Endometrial microvascular endothelial cells (primary cell): Measurements from ENCODE around the gene DNAJA4. TPM values are rescaled to one million over a fixed set of nuclear protein-coding genes. Genes with fewer than 3 reads are reported as not detected.

Source experiments
- in situ Hi-C: cut with HindIII; loops from 2 replicates; pipeline ENCODE4 v1.10.0; 2017; ENCODE audit warnings: low sequenced_read_pairs, low pct_unique_long_range_greater_than_20kb; ENCODE audit errors: inconsistent ontology term
- total RNA-seq: library from RNA; depleted of rRNA; stranded (reverse); fragments of >200 nt; gene quantifications from one replicate; pipeline ENCODE4 v1.2.3, GENCODE V29; 2015; ENCODE audit errors: inconsistent ontology term

DNAJA4 gene
- total RNA-seq, 1 donor from 2014 or later: 8.5 TPM

DNA sequence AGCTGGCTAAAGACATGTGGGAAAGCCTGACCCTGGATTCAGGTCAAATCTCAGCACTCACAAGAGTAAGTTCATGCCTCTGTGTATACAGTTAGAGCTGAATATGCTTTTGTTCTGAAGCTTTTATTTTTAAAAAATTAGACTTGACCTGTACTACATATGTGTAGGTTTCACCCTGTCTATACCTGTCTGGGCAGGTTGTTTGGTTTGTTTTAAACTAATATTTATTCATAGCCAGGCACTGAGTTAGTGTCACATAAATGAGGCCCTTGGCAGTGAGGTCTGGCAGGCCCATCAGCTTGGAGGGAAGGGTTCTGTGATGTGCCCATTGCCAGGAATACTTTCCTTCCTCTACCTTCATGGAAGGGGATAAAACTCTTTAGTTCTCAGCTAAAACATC, 1.9 kb downstream of the DNAJA4 start:
- in situ Hi-C loops: loop anchor here (25.0 kb wide), 1 partner anchor 129 kb away; the partner anchor contains the start of genes CIB2 and IDH3A

DNA sequence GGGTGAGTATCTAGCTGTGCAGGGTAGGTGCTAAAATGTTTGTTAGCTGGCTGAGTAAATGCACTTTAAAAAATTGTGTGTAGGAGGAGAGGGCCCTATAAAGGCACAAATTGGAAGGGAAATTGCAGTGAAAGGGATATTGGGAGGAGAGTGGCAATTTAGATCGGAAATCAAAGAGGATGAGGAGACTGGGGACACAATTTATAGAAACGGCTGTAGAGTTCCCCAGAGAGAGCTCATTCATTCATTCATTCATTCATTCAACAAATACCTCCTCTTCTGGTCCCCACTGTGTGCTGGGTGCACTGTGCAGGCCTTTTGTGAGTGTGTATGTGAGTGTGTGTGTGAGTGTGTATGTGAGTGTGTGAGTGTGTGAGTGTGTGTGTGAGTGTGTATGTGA, 2.4 kb downstream of the DNAJA4 start:
- in situ Hi-C loops: loop anchor here (25.0 kb wide), 1 partner anchor 130 kb away; the partner anchor contains the start of genes CIB2 and IDH3A

DNA sequence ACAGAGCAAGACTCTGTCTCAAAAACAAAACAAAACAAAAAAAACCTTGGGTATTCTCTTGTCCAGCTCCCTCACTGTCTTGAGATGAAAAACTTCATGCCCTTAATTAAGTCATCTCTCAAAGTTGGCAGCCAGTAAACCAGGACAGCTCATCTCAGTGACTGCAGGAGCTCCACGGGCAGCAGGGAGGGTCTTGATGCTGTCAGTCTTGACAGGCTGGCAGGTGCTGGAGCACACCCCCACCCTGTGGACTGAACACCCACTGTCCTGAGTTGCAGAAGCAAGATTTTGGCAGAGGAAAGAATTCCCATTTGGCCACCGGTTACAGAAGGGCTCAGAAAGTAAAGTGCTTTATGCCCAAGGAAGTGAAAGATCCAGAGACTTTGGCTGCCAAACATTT, 8.0 kb downstream of the DNAJA4 start:
- in situ Hi-C loops: loop anchor here (25.0 kb wide), 1 partner anchor 135 kb away; the partner anchor contains the start of genes CIB2 and IDH3A

- in situ Hi-C loops: loop anchor here (25.0 kb wide), 1 partner anchor 135 kb away; the partner anchor contains the start of genes CIB2 and IDH3A
Observed at GRCh38 chr15:78272776-78273175, 8.4 kb downstream of the DNAJA4 start.

DNA sequence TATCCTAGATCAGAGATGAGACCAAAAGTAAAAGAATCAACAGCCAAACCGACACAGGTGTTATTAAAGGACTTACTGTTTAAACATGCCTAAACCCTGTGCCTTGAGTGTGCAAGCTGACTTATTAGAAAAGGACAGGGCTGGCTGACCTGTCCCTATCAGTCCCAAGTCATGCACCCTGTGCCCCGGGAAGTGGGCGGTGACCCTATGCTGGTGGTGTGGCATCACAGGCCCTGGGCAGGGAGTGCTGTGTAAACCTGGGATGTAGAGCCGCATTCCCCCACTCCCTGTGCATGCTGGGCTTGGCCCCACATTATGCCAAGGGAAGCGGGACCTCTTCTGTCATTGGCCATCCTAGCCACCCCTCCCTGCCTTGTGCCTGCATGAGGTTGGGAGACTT, 10.6 kb downstream of the DNAJA4 start:
- in situ Hi-C loops: loop anchor here (25.0 kb wide), 1 partner anchor 138 kb away; the partner anchor contains the start of genes CIB2 and IDH3A

- in situ Hi-C loops: no loop called here
Observed at GRCh38 chr15:78276064-78276943, 11.9 kb downstream of the DNAJA4 start.

GRCh38 chr15:78280319-78281072, 16.1 kb downstream of the DNAJA4 start:
- in situ Hi-C loops: no loop called here

GRCh38 chr15:78282324-78282723, 18.0 kb downstream of the DNAJA4 start:
- in situ Hi-C loops: no loop called here

GRCh38 chr15:78284758-78285157, 20.4 kb downstream of the DNAJA4 start:
- in situ Hi-C loops: no loop called here

- in situ Hi-C loops: no loop called here
Observed at GRCh38 chr15:78290222-78290621, 25.9 kb downstream of the DNAJA4 start.

DNA sequence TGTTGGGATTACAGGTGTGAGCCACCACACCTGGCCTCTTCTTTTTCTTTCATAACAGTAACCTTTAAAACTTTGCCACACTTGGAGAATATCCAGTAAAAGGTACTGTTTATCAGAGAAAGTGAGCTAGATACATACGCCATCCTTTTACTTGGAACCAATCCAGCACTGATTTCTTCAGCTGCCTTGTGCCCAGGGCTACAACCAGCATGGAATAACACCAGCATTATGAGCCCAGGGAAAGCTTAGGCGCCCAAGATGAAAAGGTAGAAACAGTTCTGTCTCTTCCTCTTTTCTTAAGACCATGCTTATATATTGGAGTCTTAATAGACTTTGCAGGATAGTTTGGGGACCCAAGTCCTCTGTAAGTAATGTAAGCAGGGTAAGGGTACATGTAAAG, 26.7 kb downstream of the DNAJA4 start:
- in situ Hi-C loops: no loop called here

DNA sequence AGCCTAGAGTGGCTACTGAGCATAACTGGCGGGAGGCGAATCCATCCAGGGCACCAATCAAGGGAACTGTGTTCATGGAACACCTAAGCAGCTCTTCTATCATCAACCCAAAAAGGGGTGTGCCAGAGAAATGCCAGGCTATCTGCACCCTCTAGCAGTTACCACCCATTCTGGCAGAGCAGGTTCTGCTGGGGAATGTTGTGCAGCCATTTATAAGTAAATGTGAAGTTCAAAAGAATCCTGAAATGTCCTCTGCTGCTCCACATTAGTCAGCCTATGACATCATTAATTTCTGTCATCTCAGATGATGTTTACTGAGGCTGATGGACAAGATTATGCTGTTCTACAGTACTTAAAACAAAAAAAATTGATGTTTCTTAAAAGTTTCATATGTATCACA, 27.3 kb downstream of the DNAJA4 start:
- in situ Hi-C loops: no loop called here

- in situ Hi-C loops: no loop called here
Observed at GRCh38 chr15:78292219-78292618, 27.9 kb downstream of the DNAJA4 start.

- in situ Hi-C loops: no loop called here
Observed at GRCh38 chr15:78299101-78299930, 35.0 kb downstream of the DNAJA4 start, which contains the start of gene SKIC8. Gene SKIC8, minus strand, starts transcription at chr15:78299609. Its CDS starts 3,923 bp downstream, at chr15:78295686.

DNA sequence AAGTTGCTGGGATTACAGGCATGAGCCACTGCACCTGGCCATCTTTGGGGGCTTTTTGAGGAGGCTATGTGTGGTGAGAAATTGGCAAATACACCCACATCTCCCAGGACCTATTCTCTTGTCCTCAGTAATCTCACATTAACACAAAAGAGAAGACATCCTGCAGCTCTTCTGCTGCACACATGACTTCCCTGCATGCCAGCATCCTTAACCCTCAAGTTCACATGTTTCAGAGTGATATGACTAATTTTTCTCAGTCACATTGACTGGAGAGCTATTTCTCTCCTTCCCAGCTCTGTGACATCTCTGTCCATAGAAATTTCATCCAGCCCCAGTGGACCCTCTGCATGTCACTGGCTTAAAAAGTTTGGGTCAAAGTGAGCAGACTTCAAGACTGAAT, 37.0 kb downstream of the DNAJA4 start:
- in situ Hi-C loops: no loop called here

DNA sequence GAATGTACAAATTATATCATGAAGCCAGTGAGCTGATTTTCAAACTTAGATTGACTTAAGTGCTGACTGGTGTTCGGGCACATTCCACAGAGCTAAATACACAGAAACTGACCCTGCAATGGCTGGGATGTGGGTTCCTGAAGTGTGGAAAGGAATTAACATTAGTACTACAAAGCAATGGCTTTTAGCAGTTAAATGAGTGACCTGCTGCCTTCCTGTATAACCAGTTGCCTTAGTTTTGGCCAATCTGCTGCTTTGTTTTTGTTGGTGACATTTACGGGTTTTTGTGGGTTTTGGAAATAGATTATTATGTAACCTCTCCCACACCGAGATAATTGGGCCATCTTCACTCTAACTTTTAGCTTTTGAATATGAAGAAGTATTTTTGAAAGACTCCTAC, 37.5 kb downstream of the DNAJA4 start:
- in situ Hi-C loops: no loop called here

- in situ Hi-C loops: no loop called here
Observed at GRCh38 chr15:78302579-78303312, 38.4 kb downstream of the DNAJA4 start.
